Ammon's horn (tissue), 1 donor: Measurements from ENCODE around the gene CDH9.

Experiments used
- DNase-seq: peaks from one replicate; pipeline ENCODE4 v3.0.0-alpha.2; 2016; ENCODE audit warnings: low spot score

CDH9 gene

GRCh38 chr5:27038476-27038875, at the start of gene CDH9:
CDH9 (minus strand) TSS chr5:27038586; CDS start chr5:26988333, 50,253 bp downstream.
- DNase-seq = peak; percentile 69

GRCh38 chr5:27087747-27088146, 49.4 kb upstream of the CDH9 start:
- no peak for DNase-seq

GRCh38 chr5:27083449-27084415, 45.3 kb upstream of the CDH9 start:
- DNase-seq = no peak

GRCh38 chr5:27080147-27080546, 41.8 kb upstream of the CDH9 start:
- no peak for DNase-seq

- no peak for DNase-seq
Observed at GRCh38 chr5:27062451-27062850, 24.1 kb upstream of the CDH9 start.

GRCh38 chr5:27048510-27048909, 10.1 kb upstream of the CDH9 start:
- no peak for DNase-seq

GRCh38 chr5:27041372-27041771, 3.0 kb upstream of the CDH9 start:
- no peak for DNase-seq

- no peak for DNase-seq
Observed at GRCh38 chr5:27034565-27034964, 3.8 kb downstream of the CDH9 start.

GRCh38 chr5:27026801-27027200, 11.6 kb downstream of the CDH9 start:
- DNase-seq = no peak

- DNase-seq = no peak
Observed at GRCh38 chr5:27026063-27026462, 12.3 kb downstream of the CDH9 start.

GRCh38 chr5:27021471-27021870, 16.9 kb downstream of the CDH9 start:
- no peak for DNase-seq

- peak; percentile 13 for DNase-seq
Observed at GRCh38 chr5:27020973-27021372, 17.4 kb downstream of the CDH9 start.

GRCh38 chr5:27015758-27016157, 22.6 kb downstream of the CDH9 start:
- no peak for DNase-seq

- no peak for DNase-seq
Observed at GRCh38 chr5:27011274-27011673, 27.1 kb downstream of the CDH9 start.

- no peak for DNase-seq
Observed at GRCh38 chr5:27010646-27011045, 27.7 kb downstream of the CDH9 start.

GRCh38 chr5:27009540-27009915, 28.9 kb downstream of the CDH9 start:
- DNase-seq = no peak

GRCh38 chr5:27008604-27009539, 29.5 kb downstream of the CDH9 start:
- DNase-seq = no peak

GRCh38 chr5:27007121-27007520, 31.3 kb downstream of the CDH9 start:
- DNase-seq = peak; percentile 23

GRCh38 chr5:26986985-26987384, 51.4 kb downstream of the CDH9 start:
- no peak for DNase-seq

- DNase-seq = no peak
Observed at GRCh38 chr5:26981750-26982149, 56.6 kb downstream of the CDH9 start.

GRCh38 chr5:26959290-26959689, 79.1 kb downstream of the CDH9 start:
- no peak for DNase-seq

- no peak for DNase-seq
Observed at GRCh38 chr5:26955161-26955560, 83.2 kb downstream of the CDH9 start.

- no peak for DNase-seq
Observed at GRCh38 chr5:26948921-26949320, 89.5 kb downstream of the CDH9 start.
